Right cardiac atrium (tissue), 5 donors: Measurements from ENCODE around the gene AKR1C2. TPM values are rescaled to one million over a fixed set of nuclear protein-coding genes. Genes with fewer than 3 reads are reported as not detected.
"Not testable (repeated sequence)": the region's sequence is repeated elsewhere in the genome, so short reads cannot be mapped to it uniquely, and the experiment has no call there.

Source experiments
- ATAC-seq, 2 donors: fragments of 200-7000 bp; cut with Tn5 transposase; one replicate each; pipeline versions ENCODE4 v1.8.0 to v1.9.1; 2020; ENCODE audit warnings: moderate library complexity in 2 of 2, mild to moderate bottlenecking in 1 of 2
- DNase-seq, 3 donors: peaks; one replicate each; pipeline ENCODE4 v3.0.0-alpha.2; 2020
- H3K27ac ChIP-seq: one replicate; pipeline ENCODE4 v1.5.1; 2013; ENCODE audit warnings: mild to moderate bottlenecking, low read length, control low read depth, moderate library complexity
- H3K27me3 ChIP-seq: one replicate; pipeline ENCODE4 v1.6.1; 2013; ENCODE audit not compliant: control insufficient read depth, insufficient read depth
- H3K4me1 ChIP-seq: one replicate; pipeline ENCODE4 v1.6.1; 2013; ENCODE audit warnings: low read length; ENCODE audit not compliant: control insufficient read depth, insufficient read depth
- H3K4me3 ChIP-seq: one replicate; pipeline ENCODE4 v1.5.1; 2013; ENCODE audit warnings: low read length, control low read depth
- H3K9me3 ChIP-seq: one replicate; pipeline ENCODE4 v1.6.1; 2013; ENCODE audit warnings: low read length; ENCODE audit not compliant: control insufficient read depth
- WGBS: extraction: QIAGEN DNeasy Blood & Tissue Kit; methylation state at CpG from one replicate; pipeline ENCODE4 v1.1.7; 2013; 5-methylcytosine and 5-hydroxymethylcytosine counted together
- intact Hi-C, 4 donors: fragments of 100-400 bp; cut with DNase I; formaldehyde crosslinking; loops; one replicate each; pipeline versions ENCODE4 v1.11.0 to v1.14.0; 2022 to 2023
- polyA plus RNA-seq: library from polyadenylated mRNA; stranded (reverse); fragments of 200-250 nt; gene quantifications from one replicate; pipeline ENCODE4 v1.2.3, GENCODE V29; 2013
- total RNA-seq, 4 donors: library from RNA; stranded (reverse); fragmentation: NEBNext Ultra II Directional; extraction: Animal tissue kit (Norgen Biotek cat#: 25700); gene quantifications; one replicate each; pipeline ENCODE4 v1.2.1, GENCODE V29; 2021
- donor health status: healthy with polysubstance abuse.
- donor health status: DM: no; HTN: yes; CAD: no.
- donor health status: DM: no; HTN: no; CAD: no.
- donor health status: DM: no; HTN: yes; CAD: no; lungs with severe emphysema.
- donor health status: DM: yes; HTN: yes; CAD: no.

The AKR1C2 gene
- total and polyA plus RNA-seq, 5 donors = 22.7 to 261 (median 55.5) TPM

DNA sequence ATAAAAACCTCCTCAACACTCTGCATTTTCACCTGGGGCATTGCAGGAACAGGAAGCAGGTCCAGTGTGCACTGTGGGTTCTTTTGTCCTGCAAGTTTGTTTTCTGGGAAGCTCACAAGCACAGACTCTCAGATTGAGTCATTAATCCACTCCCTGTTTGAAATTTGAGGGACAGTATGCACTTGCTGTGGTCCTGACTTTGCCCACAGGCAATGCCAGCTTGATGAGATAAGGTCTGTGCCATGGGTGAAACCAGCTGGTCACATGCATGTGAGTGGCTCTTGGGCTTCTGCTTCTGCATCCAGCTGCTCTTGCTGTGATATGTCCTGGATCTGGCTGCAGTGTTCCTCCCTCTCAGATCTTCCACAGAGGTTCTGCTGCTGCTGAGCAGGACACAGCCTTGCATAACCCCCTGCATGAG lies 21.8 kb upstream of the AKR1C2 start:
- H3K27ac ChIP-seq, H3K27me3 ChIP-seq, H3K4me3 ChIP-seq, intact Hi-C loops, H3K9me3 ChIP-seq, H3K4me1 ChIP-seq: not testable (repeated sequence)
- ATAC-seq (peak; percentile 32 to 63), DNase-seq (peak in 1 of 3 donors; percentile 12)

DNA sequence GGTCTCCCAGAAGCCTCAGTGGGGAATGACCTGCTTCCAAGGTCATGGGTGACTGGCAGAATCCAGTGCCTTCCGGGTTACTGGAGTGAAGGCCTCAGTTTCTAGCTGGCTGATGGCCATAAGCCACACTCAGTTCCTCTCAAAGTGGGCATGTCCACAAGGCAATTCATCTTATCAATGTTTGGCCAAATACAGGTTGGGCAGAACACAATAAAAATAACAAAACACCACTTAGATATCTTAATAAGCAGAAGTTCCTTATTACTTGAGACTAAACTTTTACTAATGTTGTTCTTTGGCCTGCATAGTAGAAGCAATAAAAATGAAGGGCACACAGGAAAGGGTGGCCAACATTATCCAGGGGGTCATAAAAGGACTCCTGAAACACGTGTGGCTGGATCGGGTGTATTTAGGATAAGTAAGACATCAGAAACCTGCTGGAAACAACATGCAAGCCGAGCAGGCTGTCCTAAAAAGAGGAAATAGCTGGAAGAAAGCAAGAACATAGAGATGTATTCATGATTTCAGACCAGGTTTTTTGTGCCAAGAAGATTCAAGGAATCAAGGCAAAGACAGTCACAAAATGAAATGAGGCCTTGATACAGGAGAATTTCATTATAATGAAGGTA lies 19.6 kb upstream of the AKR1C2 start:
- no peaks in the 10 kb centered on the region for H3K9me3 ChIP-seq
- intact Hi-C loops = no loop called here
- DNase-seq = no peak
- no peak for ATAC-seq
- no peaks in the 10 kb centered on the region for H3K27me3 ChIP-seq
- H3K27ac ChIP-seq = no peak overlapping the region
- no peak overlapping the region for H3K4me3 ChIP-seq
- 67% methylated on average over 4 of the region's 4 CpGs for WGBS
- H3K4me1 ChIP-seq = peaks cover 4% of the 10 kb centered on the region

DNA sequence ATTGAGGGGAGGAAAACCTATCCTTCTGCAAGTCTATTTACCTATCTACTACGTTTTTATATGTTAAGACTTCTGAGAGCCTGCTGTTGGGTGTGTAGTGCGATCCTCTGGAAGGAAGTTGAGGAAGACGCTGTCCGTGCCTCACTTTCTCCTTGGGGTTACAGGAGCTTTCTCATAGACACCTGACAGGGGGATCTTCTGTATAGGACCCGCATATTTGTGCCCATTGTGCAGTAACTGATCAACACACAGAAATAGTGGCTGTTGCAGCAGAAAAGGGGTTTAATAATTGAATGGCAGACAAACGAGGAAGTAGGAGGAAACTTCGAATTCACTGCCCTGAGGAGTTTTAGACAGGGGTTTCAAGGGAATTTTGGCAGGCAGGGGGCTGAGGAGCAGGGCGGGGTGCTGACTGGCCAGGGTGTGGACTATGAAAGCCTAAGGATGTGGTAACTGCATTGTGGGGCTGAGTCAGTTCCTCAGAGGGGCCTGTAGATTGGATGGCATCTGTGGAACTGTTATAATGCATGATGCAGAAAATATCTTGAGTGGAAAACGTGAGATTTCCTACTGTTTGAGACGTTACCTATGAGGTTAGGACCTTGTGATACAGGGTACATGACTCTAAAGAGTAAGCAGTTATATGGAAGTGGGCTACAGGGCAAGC lies 18.1 kb upstream of the AKR1C2 start:
- H3K27ac ChIP-seq, H3K4me3 ChIP-seq, intact Hi-C loops, H3K4me1 ChIP-seq, H3K9me3 ChIP-seq, H3K27me3 ChIP-seq, DNase-seq: not testable (repeated sequence)
- peak in 1 of 2 donors; percentile 63 for ATAC-seq
- WGBS = 73% methylated on average over 9 of the region's 10 CpGs

DNA sequence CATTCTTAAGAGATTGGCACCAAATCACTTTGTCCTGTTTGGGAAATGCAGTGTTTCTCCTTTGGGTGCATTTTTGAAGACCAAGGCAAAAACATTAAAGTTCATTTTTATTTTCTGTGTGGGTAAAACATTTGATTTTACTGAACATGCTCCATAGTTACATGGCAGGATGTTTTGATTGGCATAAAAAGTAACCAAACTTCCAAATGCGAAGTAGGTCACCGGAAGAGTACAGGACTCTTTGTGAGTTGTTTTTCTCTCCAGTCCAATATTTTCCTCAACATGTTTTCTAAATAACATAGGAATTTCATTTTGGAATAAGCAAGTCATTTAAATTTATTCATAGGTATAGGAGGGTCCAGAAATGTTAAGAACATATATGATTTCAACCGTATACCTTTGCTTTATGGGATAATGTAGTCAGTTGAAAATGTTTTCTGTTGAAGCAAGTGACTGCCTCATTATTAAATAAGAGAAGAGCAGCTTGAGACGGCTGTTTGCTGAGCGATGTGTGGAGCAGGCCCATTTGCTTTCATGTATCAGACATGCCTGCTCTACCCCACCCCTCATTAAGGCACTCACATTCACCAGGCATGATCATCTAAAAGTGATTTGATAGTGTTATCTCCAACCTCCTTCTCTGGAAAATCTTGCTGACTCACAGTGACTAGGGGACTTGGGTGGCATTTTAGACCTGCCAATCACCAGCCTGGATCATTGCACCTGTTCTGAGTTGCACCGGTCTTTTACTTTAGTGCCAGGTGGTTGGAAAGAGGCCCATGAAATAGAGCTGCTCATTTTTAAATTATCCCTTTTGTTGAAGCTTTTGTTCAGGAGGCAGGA lies 16.3 kb upstream of the AKR1C2 start:
- H3K27ac ChIP-seq = peak overlapping the region; percentile 48
- 58% methylated on average over 6 of the region's 6 CpGs for WGBS
- not testable (repeated sequence) for H3K4me1 ChIP-seq, H3K9me3 ChIP-seq, DNase-seq, H3K27me3 ChIP-seq, H3K4me3 ChIP-seq
- intact Hi-C loops = loop anchor here in 1 of 4 donors (10.0 kb wide), 1 partner anchor 75 kb away; the partner anchor contains the start of gene AKR1C3
- ATAC-seq = peak; percentile 47 to 66

DNA sequence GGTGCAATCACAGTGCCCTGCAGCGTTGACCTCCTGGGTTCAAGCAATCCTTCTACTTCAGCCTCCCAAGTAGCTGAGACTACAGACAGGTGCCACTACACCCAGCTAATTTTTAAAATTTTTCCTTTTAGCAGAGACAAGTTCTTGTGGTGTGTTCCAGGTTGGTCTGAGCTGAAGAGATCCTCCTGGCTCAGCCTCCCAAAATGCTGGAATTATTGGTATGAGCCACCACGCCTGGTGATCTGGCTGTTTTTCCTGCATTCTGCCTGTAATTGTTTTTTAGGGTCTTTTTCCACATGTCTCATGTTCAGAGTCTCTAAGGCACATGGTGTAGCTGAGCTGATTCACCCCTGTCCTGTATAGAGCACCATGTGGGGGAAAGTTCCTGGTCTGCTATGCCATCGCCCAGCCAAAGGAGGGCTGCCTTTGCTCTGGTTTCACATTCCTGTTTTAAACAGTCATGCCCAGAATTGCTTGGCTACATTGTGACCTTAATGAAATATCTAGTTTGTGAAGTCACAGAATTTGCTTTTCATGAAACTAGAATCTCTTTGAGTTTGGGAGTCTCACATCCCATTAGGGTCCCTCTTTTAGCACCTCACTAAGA lies 15.1 kb upstream of the AKR1C2 start:
- intact Hi-C loops = loop anchor here in 1 of 4 donors (10.0 kb wide), 1 partner anchor 76 kb away; the partner anchor contains the start of gene AKR1C3
- not testable (repeated sequence) for H3K9me3 ChIP-seq, H3K4me3 ChIP-seq, H3K27me3 ChIP-seq, H3K4me1 ChIP-seq, H3K27ac ChIP-seq
- peak; percentile 37 to 69 (median 54) for DNase-seq
- WGBS = 67% methylated on average over 3 of the region's 3 CpGs
- ATAC-seq = peak; percentile 85 to 92

DNA sequence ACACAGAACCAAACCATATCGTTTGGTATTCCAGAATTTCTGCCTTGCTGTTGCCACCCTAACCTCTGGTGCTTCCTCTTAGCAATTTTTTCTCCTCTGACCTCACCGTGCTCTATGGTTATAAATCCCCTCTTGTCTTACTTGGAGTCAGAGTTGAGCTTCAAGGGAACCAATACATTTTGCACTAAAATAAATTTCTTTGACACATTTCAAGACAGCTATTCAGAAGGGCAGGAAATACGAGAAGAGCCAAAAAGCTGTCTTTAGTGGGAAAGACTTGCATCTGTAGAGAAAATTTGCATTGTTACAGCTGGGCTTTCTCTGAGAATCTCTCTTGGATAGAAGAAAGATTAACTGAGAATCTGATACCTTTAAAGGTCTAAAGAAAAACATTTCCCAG lies 14.5 kb upstream of the AKR1C2 start:
- Histone ChIP-seq H3K4me1 (peaks cover 7% of the 10 kb centered on the region), H3K27ac (no peak overlapping the region), H3K9me3 (no peaks in the 10 kb centered on the region), H3K27me3 (no peaks in the 10 kb centered on the region), H3K4me3 (no peak overlapping the region)
- no peak for ATAC-seq
- intact Hi-C loops = loop anchor here in 1 of 4 donors (10.0 kb wide), 1 partner anchor 77 kb away; the partner anchor contains the start of gene AKR1C3
- DNase-seq = no peak
- 50% methylated on average over 3 of the region's 3 CpGs for WGBS

DNA sequence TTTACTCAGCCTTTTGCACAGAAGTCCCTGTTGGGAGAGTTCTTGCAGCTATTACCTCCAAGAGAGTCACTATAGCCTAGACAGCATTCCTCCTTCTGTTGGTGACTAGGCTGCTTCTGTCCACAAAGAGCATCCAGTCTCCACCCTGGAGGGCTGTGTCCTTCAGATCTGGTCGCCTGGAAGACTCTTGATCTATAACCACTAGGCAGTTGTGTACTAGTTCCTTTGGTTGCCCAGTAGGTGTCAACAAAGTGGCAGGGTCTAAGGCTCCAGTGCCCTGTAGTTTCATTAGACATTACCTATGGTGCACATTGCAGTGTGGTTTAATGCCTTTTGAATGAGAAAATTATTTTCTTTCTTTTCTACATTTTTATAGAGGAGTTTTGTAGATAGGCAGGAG lies 11.3 kb upstream of the AKR1C2 start:
- no peak overlapping the region for H3K27ac ChIP-seq
- 63% methylated on average over 1 of the region's 1 CpG for WGBS
- H3K4me3 ChIP-seq = no peak overlapping the region
- H3K4me1 ChIP-seq = peaks cover 4% of the 10 kb centered on the region
- no peaks in the 10 kb centered on the region for H3K27me3 ChIP-seq
- DNase-seq (no peak), ATAC-seq (peak in 1 of 2 donors; percentile 50)
- H3K9me3 ChIP-seq = no peaks in the 10 kb centered on the region
- intact Hi-C loops = loop anchor here in 1 of 4 donors (10.0 kb wide), 1 partner anchor 80 kb away; the partner anchor contains the start of gene AKR1C3

DNA sequence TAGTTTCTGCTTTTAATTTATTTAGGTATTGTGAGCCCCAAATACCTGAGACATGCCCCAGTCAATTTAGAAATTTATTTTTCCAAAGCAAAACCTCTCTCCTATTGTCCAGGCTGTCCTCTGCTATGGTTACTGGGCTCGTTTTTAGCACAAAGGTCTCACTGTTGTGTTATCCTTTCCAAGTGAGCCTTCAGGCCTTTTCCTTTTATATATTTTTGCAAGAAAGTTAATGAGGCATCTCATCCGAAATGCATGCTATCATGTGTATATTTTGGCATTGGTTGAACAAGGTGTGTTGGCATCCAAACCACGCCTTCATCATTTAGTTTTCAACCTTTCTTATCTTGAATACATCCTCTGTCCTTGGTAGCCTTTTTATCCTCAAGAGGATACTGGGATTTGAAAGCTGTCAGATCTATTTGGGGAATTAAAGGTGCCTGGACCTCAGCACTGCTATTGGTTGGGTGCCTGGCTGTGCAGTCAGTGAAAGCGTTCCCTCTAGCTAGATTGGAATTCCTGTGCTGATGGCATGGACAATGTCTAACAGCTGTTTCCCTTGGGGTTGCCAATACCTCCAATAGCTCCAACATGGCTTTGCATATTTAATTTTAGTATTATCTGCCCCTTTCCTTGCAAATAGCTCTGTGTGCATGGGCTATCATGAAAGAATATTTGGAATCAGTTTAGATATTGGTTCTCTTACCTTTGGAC lies 10.7 kb upstream of the AKR1C2 start:
- intact Hi-C loops = loop anchor here in 1 of 4 donors (10.0 kb wide), 1 partner anchor 80 kb away; the partner anchor contains the start of gene AKR1C3
- not testable (repeated sequence) for H3K9me3 ChIP-seq, H3K4me3 ChIP-seq, DNase-seq, H3K4me1 ChIP-seq, H3K27me3 ChIP-seq, H3K27ac ChIP-seq
- WGBS = 56% methylated on average over 4 of the region's 4 CpGs
- ATAC-seq = peak; percentile 11 to 79

DNA sequence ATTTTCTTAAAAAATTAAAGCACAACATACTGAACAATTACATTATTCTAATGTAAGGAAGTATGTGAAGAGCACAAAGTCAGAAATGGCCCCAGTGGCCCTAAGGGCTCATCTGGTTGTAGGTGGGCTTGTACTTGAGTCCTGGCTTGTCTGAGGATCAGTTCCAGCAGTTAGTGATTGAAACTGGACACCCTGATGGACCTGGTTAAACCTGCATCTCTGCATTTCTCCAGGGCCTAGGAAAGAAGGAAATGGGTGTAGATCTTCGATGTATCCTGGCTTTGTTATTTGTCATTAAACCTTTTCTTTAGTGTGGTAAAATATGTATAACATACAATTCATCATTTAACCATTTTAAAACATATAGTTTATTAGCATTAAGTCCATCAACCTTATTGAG lies 9.7 kb upstream of the AKR1C2 start:
- 79% methylated on average over 1 of the region's 1 CpG for WGBS
- ATAC-seq = no peak
- Histone ChIP-seq H3K27me3 (no peaks in the 10 kb centered on the region), H3K9me3 (no peaks in the 10 kb centered on the region), H3K4me1 (peaks cover 2% of the 10 kb centered on the region), H3K27ac (no peak overlapping the region), H3K4me3 (no peak overlapping the region)
- DNase-seq = no peak
- intact Hi-C loops = loop anchor here in 1 of 4 donors (10.0 kb wide), 1 partner anchor 81 kb away; the partner anchor contains the start of gene AKR1C3

DNA sequence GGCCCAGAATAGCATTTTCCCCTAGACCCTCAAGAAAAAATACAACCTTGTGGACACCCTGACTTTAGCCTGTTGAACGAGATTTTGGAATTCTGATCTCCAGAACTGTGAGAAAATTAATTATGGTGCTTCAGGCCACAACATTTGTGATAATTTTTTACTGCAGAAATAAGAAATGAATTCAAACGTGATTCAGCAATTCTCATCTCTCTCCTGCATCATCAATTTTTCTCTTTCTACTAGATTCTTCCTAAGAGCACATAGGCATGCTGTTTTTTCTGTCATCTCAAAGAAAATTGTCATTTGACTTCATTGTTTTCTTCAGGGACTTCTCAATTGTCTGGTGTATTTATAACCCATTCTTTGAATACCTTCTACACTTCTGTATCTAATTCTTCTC lies 8.9 kb upstream of the AKR1C2 start:
- H3K27me3 ChIP-seq = no peaks in the 10 kb centered on the region
- intact Hi-C loops = loop anchor here in 1 of 4 donors (10.0 kb wide), 1 partner anchor 82 kb away; the partner anchor contains the start of gene AKR1C3
- ATAC-seq = no peak
- no peak for DNase-seq
- no peaks in the 10 kb centered on the region for H3K9me3 ChIP-seq
- no peak overlapping the region for H3K4me3 ChIP-seq
- no peak overlapping the region for H3K27ac ChIP-seq
- WGBS = 77% methylated on average over 2 of the region's 2 CpGs
- no peaks in the 10 kb centered on the region for H3K4me1 ChIP-seq
